Posterior vena cava (tissue), 2 donors: ENCODE results near the gene CPSF3. TPM values are rescaled to one million over a fixed set of nuclear protein-coding genes. Genes with fewer than 3 reads are reported as not detected.
"Not testable (repeated sequence)": the region's sequence is repeated elsewhere in the genome, so short reads cannot be mapped to it uniquely, and the experiment has no call there.

ENCODE experiments used
- DNase-seq: peaks from one replicate; pipeline ENCODE4 v3.0.0-alpha.2; 2020; ENCODE audit warnings: low spot score
- intact Hi-C, 2 donors: fragments of 100-400 bp; cut with DNase I; formaldehyde crosslinking; loops; one replicate each; pipeline versions ENCODE4 v1.14.1 to v1.14.2; 2022 to 2023
- total RNA-seq, 2 donors: library from RNA; stranded (reverse); fragmentation: NEBNext Ultra II Directional; extraction: Animal tissue kit (Norgen Biotek cat#: 25700); gene quantifications; one replicate each; pipeline ENCODE4 v1.2.1, GENCODE V29; 2021
- donor health status: DM: yes; HTN: yes; CAD: no.
- donor health status: DM: yes; HTN: yes; CAD: no.

CPSF3 gene
- total RNA-seq, 2 donors from 2014 or later: 18.2 to 18.7 TPM

DNA sequence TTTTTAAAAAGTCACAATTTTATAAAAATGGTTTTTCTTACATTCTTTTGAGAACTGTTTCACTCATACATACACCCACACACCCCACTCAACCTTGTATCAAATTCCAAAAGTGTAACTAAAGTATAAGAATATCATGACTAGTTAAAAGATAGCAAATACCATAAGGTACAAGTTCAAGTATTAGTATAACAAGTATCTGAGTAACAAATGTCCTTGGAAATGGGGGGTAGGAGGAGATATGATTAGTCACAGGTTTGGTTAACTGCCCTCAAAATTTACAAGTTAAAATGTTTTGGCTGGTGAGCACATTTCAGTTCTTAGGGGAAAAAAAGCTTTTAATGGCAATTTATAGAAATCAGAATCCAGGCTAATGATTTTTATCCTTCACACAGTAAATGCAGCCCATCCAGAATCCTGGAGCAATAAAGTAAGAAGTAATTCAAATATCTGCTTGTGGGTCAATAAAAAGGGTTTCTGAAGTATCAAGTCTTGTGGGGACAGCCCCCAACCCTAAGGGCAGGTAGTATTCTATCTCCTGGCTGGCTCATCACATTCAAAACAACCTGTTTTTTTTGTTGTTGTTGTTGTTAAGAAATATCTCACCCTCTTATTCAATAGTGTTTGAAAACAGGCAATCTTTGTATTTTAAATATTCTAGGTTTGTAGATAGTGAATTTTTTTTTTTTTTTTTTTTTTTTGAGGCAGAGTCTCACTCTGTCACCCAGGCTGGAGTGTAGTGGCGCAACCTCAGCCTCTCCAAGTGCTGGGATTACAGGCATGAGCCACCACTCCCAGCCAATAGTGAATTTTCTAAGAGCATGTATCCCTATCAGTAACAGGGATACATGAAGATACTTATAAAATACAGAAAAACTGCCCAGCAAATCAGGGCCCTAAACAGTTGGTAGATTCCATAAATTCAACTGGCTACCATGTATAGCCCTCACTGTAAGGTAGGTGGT, 65.4 kb downstream of the CPSF3 start:
- DNase-seq: no peak
- intact Hi-C loops: no loop called here

DNA sequence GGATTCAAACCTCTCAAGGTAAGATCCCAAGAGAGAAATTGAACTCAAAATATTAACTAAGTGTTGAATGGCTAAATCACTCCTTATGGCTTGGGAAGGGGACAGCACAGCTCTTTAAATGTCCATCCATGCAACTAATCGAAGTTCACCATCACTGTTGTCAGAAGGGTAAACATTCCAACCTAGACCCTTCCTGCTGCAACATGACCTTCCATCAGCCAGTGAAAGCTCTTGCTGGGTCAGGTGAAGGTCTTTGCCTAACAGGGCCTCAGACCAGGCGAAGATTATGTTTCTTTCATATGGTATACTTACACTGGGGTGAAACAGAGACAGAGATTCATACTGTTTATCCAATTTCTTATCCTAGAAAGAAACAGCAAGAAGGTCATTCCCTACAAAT, 67.3 kb downstream of the CPSF3 start:
- DNase-seq: no peak
- intact Hi-C loops: no loop called here

DNA sequence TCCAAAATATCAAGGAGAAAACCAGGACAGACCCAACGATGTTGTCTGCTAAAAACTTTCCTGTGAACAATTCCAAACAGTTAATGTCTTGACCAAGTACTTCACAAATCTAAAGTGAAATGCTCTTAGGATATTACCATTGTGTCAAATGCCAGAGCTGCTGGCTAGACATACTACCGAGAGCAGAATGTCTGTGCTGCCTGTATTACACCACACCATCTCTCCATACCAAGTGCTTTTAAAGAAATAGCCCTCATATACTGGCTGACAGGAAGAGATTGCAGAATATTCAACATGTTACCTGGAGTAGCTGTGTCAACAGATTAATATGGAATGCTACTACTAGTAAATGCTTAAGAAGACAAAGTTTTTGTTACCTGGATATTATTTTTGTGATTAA, 69.5 kb downstream of the CPSF3 start:
- no peak for DNase-seq
- intact Hi-C loops: no loop called here

DNA sequence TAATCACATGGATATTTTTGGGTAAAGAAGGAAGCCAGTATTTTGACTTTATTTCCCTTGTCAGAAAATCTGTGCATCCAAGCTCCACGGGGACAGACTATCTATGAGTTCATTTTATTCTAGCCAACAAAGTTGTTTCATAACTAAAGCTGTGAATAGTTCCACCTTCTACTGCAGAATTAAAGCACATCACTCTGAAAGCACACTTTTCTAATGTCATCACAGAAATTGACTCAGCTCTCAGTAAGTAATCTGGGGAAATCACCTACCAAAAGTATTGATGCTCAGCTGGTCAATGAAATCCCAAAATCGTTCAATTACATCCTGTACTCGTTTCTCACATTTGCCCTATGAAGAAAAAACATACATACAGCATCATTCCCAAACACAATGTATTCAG, 70.0 kb downstream of the CPSF3 start:
- DNase-seq: no peak
- intact Hi-C loops: no loop called here

DNA sequence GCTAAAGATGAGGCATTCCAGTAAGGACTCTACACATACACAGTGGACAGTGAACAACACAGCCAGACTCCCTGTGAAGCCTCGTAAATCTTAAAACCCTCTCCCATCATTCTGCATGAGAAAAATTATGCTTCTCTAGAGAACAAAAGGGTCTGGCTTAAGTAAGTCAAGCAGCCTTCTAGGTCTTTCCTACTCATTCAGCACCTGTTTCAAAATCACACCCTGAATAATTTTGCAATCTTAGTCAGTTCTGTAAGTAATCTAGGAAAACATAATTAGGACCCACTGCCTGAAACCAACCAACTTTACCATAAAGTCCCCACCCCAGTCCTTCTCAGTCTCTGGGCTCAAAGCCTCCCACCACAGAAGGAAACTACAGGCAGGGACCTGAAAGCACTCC, 70.6 kb downstream of the CPSF3 start:
- intact Hi-C loops: no loop called here
- DNase-seq: no peak

DNA sequence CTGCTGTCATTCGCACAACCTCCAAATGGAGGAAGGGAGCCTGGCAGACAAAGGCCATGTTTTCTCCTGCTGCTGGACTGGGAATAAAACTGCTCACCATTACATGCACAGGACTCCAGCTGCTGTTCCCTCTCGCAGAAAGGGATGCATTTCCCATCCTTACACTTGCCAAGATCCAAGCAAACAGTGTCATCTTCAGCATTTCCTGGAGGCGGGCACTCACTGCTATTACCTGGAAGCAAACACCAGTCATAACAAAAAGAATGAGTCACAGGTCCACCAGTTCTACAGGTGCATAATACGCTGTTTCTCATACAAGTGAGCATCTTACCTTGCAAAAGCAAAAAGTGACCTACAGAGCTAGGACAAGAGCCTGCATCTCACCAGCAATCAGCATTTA, 73.6 kb downstream of the CPSF3 start:
- no peak for DNase-seq
- intact Hi-C loops: no loop called here

DNA sequence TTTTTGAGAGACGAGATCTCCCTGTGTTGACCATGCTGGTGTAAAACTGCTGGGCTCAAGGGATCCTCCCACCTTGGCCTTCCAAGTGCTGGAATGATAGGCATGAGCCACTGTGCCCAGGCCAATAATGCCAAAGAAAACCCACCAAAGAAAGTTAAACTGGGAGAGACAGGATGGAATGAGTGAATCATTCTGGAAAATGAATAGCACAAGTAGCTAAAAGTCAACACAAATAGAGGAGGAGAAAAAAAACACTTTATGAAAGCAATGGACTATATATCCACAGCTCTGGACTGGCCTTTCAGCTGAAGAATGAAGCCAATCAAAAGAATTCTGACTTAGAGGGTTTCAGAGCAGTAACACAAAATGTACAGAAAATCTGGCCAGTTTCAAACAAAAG, 74.8 kb downstream of the CPSF3 start:
- intact Hi-C loops: no loop called here
- no peak for DNase-seq

DNA sequence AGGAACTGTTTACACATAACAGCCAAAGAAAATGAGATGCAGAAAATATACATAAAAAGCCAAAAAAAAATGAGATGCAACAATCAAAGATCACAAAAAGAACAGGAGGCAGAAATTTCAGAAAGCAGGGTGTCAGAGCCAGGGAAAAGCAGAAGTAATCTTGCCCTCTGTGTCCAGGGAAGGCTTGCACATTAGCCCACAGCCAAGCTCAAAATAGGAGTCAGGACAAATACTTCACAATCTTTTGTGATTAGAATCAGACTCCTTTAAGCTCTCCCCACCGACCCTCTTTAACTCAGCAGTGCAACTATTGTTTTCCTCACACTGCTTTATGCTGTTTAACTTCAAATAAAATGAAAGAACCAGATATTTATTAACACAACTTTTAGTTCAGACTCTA, 85.5 kb downstream of the CPSF3 start:
- DNase-seq: no peak
- intact Hi-C loops: no loop called here

DNA sequence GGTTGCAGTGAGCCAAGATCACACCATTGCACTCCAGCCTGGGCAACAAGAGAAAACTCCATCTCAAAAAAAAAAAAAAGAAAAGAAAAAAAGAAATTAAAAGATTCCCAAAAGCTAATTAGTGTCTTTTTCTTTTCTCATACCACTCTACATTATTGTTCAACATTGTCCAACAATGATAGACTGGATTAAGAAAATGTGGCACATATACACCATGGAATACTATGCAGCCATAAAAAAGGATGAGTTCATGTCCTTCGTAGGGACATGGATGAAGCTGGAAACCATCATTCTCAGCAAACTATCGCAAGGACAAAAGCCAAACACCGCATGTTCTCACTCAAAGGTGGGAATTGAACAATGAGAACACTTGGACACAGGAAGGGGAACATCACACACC, 90.5 kb downstream of the CPSF3 start:
- intact Hi-C loops, DNase-seq: not testable (repeated sequence)

DNA sequence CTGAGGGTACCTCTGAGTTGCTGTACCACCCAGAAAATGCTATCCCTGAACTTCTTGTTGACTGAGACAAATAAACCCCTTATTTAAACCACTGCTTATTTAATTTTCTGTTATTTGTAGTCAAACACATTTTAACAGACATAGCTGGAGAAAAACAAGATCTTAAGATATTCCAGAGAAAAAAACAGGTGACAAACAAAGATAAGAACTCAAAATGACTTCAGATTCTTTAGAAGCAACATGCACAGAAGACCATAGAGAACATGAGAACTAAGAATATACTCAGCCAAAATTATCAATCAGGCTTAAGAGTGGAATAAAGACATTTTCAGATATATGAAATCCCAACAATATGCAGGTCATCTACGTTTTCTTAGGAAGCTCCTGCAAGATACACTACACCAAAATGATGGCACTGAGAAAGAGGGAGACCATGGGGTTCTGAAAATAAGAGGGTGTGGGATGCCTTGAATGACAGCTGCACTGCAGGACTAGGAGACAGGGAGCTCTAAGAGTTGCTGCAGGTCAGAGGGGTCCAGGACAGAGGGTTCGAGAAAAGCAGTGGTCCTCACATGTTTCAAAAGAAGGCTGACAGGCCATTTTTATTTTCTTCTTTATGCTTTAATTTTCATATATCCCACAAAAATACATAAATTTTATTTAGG, 93.8 kb downstream of the CPSF3 start:
- intact Hi-C loops: no loop called here
- DNase-seq: no peak

DNA sequence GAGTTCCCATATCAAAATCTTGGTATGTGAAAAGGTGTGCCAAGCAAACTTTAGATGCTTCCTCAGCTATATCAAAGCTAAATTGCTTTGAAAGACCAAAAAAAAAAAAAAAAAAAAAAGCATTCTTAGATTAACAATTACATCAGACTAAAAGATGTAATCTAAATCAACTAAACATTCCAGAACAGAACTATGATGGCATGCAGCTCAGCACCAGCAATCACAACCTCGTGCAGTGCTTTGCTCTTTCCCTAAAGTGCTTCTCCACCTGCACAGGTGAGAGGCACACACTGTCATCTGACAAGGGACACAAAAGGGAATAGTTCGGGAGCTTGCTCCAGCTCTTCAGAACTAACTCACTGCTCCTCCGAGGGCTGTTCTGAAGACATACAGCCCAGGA, 94.7 kb downstream of the CPSF3 start:
- DNase-seq: no peak
- intact Hi-C loops: no loop called here

DNA sequence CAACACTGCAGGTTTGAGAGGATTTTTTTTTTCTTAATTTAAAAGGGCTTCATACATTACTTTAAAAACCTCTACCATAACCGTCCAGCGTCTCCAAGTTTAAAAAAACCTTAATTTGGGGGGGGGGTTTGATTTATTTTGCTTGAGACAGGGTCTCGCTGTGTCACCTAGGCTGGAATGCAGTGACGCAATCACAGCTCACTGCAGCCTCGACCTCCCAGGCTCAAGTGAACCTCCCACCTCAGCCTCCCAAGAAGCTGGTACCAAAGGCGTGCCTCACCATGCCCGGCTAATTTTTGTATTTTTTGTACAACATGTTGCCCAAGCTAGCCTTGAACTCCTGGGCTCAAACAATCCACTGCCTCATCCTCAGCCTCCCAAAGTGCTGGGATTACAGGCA, 95.3 kb downstream of the CPSF3 start:
- no peak for DNase-seq
- intact Hi-C loops: no loop called here

DNA sequence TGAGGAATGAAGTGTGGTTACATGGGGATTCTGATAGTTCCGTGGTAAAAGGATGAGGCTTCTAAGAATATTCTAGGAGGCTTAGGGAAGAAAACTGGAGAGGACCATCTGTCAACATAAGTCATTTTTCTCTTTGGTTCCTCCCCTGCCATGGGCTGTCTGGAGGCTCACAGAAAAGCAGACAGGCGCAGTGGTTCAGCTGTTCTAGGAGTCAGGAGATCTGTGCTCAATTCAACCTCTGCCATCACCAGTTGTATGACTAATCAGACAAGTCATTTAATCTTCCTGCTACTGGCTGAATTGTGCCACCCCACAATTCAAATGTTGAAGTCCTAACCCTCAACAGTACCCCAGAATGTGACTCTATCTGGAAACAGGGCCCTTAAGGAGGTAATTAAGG, 95.8 kb downstream of the CPSF3 start:
- no peak for DNase-seq
- intact Hi-C loops: no loop called here

Other genes starting within 250 kb of the CPSF3 start
- gene ASAP2, start 216.8 kb upstream of the CPSF3 start, total RNA-seq: 10 to 100 TPM; 28.1 to 31.3 TPM
- gene ITGB1BP1, start 126 bp upstream of the CPSF3 start, total RNA-seq: 100 to 1,000 TPM; 100 to 143 TPM
- 10 to 100 TPM; 36.7 to 45.2 TPM for gene IAH1, start 50.9 kb downstream of the CPSF3 start, total RNA-seq
- 10 to 100 TPM; 24.8 to 34.9 TPM for gene ADAM17, start 132.2 kb downstream of the CPSF3 start, total RNA-seq
- 100 to 1,000 TPM; 243 to 339 TPM for gene YWHAQ, start 207.3 kb downstream of the CPSF3 start, total RNA-seq